HepG2 (cell line): ENCODE data around the gene MGST2. TPM values are rescaled to one million over a fixed set of nuclear protein-coding genes. Genes with fewer than 3 reads are reported as not detected.

Experiments used
- BRD4 ChIP-seq: sonication (generic); formaldehyde crosslinking; IDR thresholded peaks from 2 replicates; pipeline ENCODE4 v1.4.0; 2020; ENCODE audit warnings: missing genetic modification reagents
- DMAP1 ChIP-seq: IDR thresholded peaks from 2 replicates; pipeline ENCODE4 v1.6.1; 2016
- DPF2 ChIP-seq: sonication (generic); formaldehyde crosslinking; IDR thresholded peaks from 2 replicates; pipeline ENCODE4 v1.4.0; 2020; ENCODE audit warnings: mild to moderate bottlenecking, low read depth, missing genetic modification reagents, borderline replicate concordance
- ELF3 ChIP-seq: IDR thresholded peaks from 2 replicates; pipeline ENCODE4 v1.6.1; 2016; ENCODE audit warnings: missing genetic modification reagents, missing compliant biosample characterization
- FLYWCH1 ChIP-seq: sonication (generic); formaldehyde crosslinking; IDR thresholded peaks from 2 replicates; pipeline ENCODE4 v1.8.1; 2023; ENCODE audit warnings: mild to moderate bottlenecking, missing genetic modification reagents
- IRX3 ChIP-seq: sonication (generic); formaldehyde crosslinking; IDR thresholded peaks from 2 replicates; pipeline ENCODE4 v1.8.1; 2023; ENCODE audit warnings: mild to moderate bottlenecking, low read depth, missing genetic modification reagents, borderline replicate concordance
- MIER3 ChIP-seq: IDR thresholded peaks from 2 replicates; pipeline ENCODE4 v1.6.1; 2016; ENCODE audit warnings: missing compliant biosample characterization, borderline replicate concordance
- NFATC3 ChIP-seq: sonication (generic); formaldehyde crosslinking; IDR thresholded peaks from 2 replicates; pipeline ENCODE4 v1.5.1; 2020; ENCODE audit warnings: mild to moderate bottlenecking, missing genetic modification reagents
- PBX2 ChIP-seq: IDR thresholded peaks from 2 replicates; pipeline ENCODE4 v1.6.1; 2016; ENCODE audit warnings: control low read depth
- RCOR2 ChIP-seq: IDR thresholded peaks from 2 replicates; pipeline ENCODE4 v1.6.1; 2016; ENCODE audit warnings: missing biosample characterization, missing genetic modification reagents
- SIN3A ChIP-seq: IDR thresholded peaks from 2 replicates; pipeline ENCODE4 v1.6.1; 2011; ENCODE audit warnings: low read depth, mild to moderate bottlenecking, control low read depth, low read length, borderline replicate concordance
- ZEB1 ChIP-seq: IDR thresholded peaks from 2 replicates; pipeline ENCODE4 v1.6.1; 2012; ENCODE audit warnings: mild to moderate bottlenecking, low read depth, inconsistent platforms; ENCODE audit not compliant: insufficient replicate concordance
- polyA plus RNA-seq, 8 experiments: library from polyadenylated mRNA; depleted of rRNA in 3 of 8; stranded (reverse) in 7 of 8; unstranded in 1 of 8; fragments of >200 nt; fragmentation: Illumina TruSeq in 4 of 8; extraction: Trizol in 4 of 8; gene quantifications; 2 replicates each; pipeline versions ENCODE4 v1.2.1 to v1.2.3, GENCODE V29; 2011 to 2016; ENCODE audit warnings: low read depth in 4 of 8, missing spikeins in 1 of 8, mixed read lengths in 1 of 8; ENCODE audit not compliant: insufficient read depth in 1 of 8
- total RNA-seq, 5 experiments: library from RNA; depleted of rRNA; stranded (reverse); fragments of >200 nt; fragmentation: Illumina TruSeq; extraction: Trizol; gene quantifications; 2 replicates each; pipeline ENCODE4 v1.2.3, GENCODE V29; 2016; ENCODE audit warnings: low read depth in 1 of 5
- TF ChIP-seq, protein P1 (sequence below): sonication (generic); formaldehyde crosslinking; IDR thresholded peaks from 2 replicates; pipeline ENCODE4 v1.4.0; 2020; ENCODE audit warnings: missing genetic modification reagents, borderline replicate concordance
- TF ChIP-seq, protein P2 (sequence below): sonication (generic); formaldehyde crosslinking; IDR thresholded peaks from 2 replicates; pipeline ENCODE4 v1.5.1; 2020; ENCODE audit warnings: mild to moderate bottlenecking, missing genetic modification reagents, borderline replicate concordance
- TF ChIP-seq, protein P3 (sequence below): IDR thresholded peaks from 2 replicates; pipeline ENCODE4 v1.6.1; 2016; ENCODE audit warnings: mild to moderate bottlenecking

The MGST2 gene
- total and polyA plus RNA-seq, 2 of the 13 experiments (the other 11 are each of a cell fraction or from before 2014, with no cell fraction given), result 205 to 416 TPM

GRCh38 chr4:139738846-139739613 is 73.4 kb downstream of the MGST2 start (continued):
- TF ChIP-seq, protein P1, sequence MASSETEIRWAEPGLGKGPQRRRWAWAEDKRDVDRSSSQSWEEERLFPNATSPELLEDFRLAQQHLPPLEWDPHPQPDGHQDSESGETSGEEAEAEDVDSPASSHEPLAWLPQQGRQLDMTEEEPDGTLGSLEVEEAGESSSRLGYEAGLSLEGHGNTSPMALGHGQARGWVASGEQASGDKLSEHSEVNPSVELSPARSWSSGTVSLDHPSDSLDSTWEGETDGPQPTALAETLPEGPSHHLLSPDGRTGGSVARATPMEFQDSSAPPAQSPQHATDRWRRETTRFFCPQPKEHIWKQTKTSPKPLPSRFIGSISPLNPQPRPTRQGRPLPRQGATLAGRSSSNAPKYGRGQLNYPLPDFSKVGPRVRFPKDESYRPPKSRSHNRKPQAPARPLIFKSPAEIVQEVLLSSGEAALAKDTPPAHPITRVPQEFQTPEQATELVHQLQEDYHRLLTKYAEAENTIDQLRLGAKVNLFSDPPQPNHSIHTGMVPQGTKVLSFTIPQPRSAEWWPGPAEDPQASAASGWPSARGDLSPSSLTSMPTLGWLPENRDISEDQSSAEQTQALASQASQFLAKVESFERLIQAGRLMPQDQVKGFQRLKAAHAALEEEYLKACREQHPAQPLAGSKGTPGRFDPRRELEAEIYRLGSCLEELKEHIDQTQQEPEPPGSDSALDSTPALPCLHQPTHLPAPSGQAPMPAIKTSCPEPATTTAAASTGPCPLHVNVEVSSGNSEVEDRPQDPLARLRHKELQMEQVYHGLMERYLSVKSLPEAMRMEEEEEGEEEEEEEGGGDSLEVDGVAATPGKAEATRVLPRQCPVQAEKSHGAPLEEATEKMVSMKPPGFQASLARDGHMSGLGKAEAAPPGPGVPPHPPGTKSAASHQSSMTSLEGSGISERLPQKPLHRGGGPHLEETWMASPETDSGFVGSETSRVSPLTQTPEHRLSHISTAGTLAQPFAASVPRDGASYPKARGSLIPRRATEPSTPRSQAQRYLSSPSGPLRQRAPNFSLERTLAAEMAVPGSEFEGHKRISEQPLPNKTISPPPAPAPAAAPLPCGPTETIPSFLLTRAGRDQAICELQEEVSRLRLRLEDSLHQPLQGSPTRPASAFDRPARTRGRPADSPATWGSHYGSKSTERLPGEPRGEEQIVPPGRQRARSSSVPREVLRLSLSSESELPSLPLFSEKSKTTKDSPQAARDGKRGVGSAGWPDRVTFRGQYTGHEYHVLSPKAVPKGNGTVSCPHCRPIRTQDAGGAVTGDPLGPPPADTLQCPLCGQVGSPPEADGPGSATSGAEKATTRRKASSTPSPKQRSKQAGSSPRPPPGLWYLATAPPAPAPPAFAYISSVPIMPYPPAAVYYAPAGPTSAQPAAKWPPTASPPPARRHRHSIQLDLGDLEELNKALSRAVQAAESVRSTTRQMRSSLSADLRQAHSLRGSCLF (CRISPR knock-in tag), result no peak
- TF ChIP-seq RCOR2 (CRISPR knock-in tag) (peak; percentile 60; the same call in 1 of the 2 replicates), ELF3 (peak; percentile 65; the same call in 1 of the 2 replicates), NFATC3 (CRISPR knock-in tag) (no peak), FLYWCH1 (CRISPR knock-in tag) (no peak), DPF2 (CRISPR knock-in tag) (peak; percentile 61; the same call in 1 of the 2 replicates), MIER3 (CRISPR knock-in tag) (no peak), PBX2 (CRISPR knock-in tag) (no peak), BRD4 (no peak), SIN3A (no peak), IRX3 (no peak), DMAP1 (CRISPR knock-in tag) (0 out of 2 replicates have a peak, but pooled peaks have one; percentile 21), ZEB1 (no peak)
- TF ChIP-seq, protein P2, sequence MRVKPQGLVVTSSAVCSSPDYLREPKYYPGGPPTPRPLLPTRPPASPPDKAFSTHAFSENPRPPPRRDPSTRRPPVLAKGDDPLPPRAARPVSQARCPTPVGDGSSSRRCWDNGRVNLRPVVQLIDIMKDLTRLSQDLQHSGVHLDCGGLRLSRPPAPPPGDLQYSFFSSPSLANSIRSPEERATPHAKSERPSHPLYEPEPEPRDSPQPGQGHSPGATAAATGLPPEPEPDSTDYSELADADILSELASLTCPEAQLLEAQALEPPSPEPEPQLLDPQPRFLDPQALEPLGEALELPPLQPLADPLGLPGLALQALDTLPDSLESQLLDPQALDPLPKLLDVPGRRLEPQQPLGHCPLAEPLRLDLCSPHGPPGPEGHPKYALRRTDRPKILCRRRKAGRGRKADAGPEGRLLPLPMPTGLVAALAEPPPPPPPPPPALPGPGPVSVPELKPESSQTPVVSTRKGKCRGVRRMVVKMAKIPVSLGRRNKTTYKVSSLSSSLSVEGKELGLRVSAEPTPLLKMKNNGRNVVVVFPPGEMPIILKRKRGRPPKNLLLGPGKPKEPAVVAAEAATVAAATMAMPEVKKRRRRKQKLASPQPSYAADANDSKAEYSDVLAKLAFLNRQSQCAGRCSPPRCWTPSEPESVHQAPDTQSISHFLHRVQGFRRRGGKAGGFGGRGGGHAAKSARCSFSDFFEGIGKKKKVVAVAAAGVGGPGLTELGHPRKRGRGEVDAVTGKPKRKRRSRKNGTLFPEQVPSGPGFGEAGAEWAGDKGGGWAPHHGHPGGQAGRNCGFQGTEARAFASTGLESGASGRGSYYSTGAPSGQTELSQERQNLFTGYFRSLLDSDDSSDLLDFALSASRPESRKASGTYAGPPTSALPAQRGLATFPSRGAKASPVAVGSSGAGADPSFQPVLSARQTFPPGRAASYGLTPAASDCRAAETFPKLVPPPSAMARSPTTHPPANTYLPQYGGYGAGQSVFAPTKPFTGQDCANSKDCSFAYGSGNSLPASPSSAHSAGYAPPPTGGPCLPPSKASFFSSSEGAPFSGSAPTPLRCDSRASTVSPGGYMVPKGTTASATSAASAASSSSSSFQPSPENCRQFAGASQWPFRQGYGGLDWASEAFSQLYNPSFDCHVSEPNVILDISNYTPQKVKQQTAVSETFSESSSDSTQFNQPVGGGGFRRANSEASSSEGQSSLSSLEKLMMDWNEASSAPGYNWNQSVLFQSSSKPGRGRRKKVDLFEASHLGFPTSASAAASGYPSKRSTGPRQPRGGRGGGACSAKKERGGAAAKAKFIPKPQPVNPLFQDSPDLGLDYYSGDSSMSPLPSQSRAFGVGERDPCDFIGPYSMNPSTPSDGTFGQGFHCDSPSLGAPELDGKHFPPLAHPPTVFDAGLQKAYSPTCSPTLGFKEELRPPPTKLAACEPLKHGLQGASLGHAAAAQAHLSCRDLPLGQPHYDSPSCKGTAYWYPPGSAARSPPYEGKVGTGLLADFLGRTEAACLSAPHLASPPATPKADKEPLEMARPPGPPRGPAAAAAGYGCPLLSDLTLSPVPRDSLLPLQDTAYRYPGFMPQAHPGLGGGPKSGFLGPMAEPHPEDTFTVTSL (CRISPR knock-in tag), result no peak; the same call in 1 of the 2 replicates
- TF ChIP-seq, protein P3, sequence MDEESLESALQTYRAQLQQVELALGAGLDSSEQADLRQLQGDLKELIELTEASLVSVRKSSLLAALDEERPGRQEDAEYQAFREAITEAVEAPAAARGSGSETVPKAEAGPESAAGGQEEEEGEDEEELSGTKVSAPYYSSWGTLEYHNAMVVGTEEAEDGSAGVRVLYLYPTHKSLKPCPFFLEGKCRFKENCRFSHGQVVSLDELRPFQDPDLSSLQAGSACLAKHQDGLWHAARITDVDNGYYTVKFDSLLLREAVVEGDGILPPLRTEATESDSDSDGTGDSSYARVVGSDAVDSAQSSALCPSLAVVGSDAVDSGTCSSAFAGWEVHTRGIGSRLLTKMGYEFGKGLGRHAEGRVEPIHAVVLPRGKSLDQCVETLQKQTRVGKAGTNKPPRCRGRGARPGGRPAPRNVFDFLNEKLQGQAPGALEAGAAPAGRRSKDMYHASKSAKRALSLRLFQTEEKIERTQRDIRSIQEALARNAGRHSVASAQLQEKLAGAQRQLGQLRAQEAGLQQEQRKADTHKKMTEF, result peak; percentile 72
